ENCODE results near the gene ACE2. TPM values are rescaled to one million over a fixed set of nuclear protein-coding genes. Genes with fewer than 3 reads are reported as not detected.
"Not testable (repeated sequence)": the region's sequence is repeated elsewhere in the genome, so short reads cannot be mapped to it uniquely, and the experiment has no call there.

ACE2 gene
- polyA plus RNA-seq = 10 to 100 TPM in 1 of 3 donors, 1 to 10 TPM in 2; 1.7 to 14.4 (median 3.7) TPM

- no peak within 1 kb of the TSS for H3K27ac ChIP-seq (ENCODE audit: low read depth, low read length)
- WGBS, 3 donors = 55 to 81% (median 64%) methylated on average over 4 of the region's 4 CpGs
Measured at GRCh38 chrX:15600745-15601144, at the start of gene ACE2. Gene ACE2, minus strand, starts transcription at chrX:15600960. Its CDS starts 49 bp downstream, at chrX:15600911.

DNA sequence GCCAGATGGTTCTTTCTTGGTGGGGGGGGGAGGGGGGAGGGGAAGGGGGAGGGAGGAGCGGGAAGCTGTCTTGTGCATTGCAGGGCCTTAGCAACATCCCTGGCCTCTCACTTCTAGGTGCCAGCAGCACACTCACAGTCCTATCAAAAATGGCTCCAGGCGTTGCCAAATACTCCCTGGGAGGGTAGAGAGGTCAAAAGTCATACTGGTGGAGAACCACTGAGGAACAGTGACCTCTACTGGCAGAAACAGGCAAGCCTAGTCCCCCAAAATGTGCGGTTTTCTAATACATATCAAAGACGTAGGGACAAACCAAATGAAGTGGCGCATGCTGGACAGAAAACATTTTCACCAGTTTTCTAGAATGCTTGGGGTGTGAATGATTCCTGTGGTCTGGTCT is 46.8 kb upstream of the ACE2 start:
- no CpG with 5 or more reads among the region's 5 CpGs for WGBS, 3 donors
- H3K27ac ChIP-seq (ENCODE audit: low read depth, low read length) = not testable (repeated sequence)

DNA sequence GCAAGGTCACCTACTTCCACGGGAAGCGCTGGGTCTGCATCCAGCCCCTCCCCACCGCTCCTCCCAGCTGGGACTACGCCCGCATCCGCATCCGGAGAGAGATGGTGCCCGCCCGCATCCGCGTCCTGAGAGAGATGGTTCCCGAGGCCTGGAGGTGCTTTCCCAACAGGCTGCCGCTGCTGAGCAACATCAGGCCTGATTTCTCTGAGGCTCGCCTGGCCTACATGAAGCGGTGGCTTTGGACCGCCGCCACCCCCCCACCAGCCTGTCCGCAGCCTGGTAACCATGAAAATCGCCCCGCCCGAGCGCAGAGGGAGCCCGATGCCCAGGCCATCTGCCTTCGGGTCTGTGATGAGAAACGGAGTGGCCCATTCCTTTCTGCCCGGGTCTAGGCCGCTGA is 45.8 kb upstream of the ACE2 start:
- WGBS, 3 donors = 83 to 99% (median 93%) methylated on average over 21 to 27 of the region's 27 CpGs
- no peak overlapping the region for H3K27ac ChIP-seq (ENCODE audit: low read depth, low read length)

DNA sequence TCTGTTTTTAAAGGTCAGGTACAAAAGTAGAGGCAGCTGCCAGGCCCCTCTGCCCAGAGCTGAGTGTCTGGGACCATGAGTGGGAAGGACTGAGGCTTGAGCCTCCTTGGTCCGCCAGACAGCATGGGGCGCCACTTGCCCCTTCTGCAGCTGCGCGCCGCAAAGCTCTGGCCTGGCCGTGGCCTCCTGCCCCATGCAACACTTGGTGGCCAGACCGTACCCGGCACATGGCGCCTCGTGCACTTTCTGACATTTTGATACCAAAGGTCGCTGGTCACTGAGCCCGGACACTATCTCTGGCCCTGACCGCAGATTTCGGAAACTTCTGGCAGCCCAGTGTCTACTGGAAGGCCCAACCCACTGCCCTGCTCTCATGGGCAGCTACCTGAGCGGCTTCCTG is 45.3 kb upstream of the ACE2 start:
- 88 to 97% (median 89%) methylated on average over 7 to 15 of the region's 15 CpGs for WGBS, 3 donors
- no peak overlapping the region for H3K27ac ChIP-seq (ENCODE audit: low read depth, low read length)

DNA sequence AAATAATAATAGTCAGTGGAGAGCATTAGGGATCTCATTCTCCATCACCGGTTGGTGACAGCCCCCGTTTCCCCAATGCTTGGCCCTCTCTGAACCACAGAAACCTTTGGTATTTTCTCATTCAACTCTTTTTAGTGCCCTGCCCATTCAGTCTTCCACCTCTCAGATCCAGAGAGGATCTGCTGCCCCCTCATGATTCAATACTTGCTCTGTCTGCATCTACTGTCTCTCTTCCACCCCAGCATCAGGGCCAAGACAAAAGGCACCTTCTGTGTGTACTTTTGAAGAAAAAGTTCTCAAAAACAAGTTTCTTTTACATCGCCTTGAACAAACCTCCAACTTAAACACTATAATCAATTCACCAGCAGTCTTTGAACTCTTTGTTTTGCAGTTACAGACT is 44.5 kb upstream of the ACE2 start:
- WGBS, 3 donors = 77 to 85% (median 83%) methylated on average over 3 of the region's 3 CpGs
- H3K27ac ChIP-seq (ENCODE audit: low read depth, low read length) = no peak overlapping the region

GRCh38 chrX:15644560-15644872 is 43.8 kb upstream of the ACE2 start:
- WGBS, 3 donors = 80 to 100% (median 100%) methylated on average over 1 of the region's 1 CpG
- H3K27ac ChIP-seq (ENCODE audit: low read depth, low read length) = no peak overlapping the region

DNA sequence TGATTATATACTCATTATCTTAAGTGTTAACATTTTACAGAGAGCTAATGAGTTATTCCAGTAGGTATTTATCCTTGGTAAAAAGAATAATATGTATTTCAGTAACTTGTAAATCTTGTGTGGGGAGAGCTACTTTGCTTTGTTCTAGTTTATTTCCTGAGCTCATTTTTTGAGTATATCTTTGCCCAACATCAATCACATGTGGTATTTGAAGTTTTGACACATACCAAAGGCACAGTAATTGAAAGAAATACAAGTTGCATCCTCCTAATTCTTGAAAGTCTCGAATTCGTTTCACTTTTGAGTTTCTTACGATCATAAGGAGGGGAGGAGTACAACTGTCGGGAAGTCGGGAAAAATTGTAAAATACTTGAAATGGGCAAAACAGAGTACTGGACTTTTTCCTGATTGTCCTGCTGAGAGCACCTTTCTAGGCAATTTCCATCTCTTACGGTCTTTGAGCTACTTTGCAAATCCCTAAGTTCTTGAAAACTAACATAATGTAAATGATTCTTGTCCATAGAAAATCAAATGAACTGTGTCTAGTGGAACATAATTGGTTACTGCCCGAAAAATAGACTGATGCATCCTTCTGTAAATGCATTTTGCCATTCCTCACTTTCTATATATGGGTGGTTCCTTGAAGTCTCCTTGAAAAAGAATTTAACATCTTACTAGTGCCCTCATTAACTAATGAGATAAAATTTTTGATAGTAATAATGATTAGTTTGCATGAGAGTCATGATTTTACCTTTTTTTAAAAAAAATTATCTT is 43.2 kb upstream of the ACE2 start:
- no peak overlapping the region for H3K27ac ChIP-seq (ENCODE audit: low read depth, low read length)
- WGBS, 3 donors = 84 to 89% (median 84%) methylated on average over 7 of the region's 7 CpGs

DNA sequence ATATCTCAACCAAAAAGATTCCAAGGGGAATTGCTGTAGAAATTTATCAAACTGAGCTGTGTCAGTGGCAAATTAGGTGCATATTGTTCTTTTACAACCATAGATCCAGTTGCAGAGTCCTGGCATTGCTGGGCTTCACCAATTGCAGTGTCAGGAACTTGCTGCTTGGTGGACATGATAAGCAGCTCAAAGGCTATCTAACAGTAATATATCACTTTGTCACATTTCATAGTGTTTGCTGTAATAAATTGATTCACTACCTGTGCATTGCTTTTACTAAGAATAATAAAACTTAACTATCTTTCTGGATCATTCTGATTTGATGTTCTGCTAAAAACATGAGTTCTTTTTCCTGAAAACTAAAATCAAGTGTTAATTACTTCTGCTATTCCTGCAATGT is 30.9 kb upstream of the ACE2 start:
- no peak overlapping the region for H3K27ac ChIP-seq (ENCODE audit: low read depth, low read length)

GRCh38 chrX:15623054-15623453 is 22.3 kb upstream of the ACE2 start:
- 33 to 76% (median 76%) methylated on average over 1 of the region's 1 CpG for WGBS, 3 donors

GRCh38 chrX:15619053-15619755 is 18.4 kb upstream of the ACE2 start:
- H3K27ac ChIP-seq (ENCODE audit: low read depth, low read length) = no peak overlapping the region
- WGBS, 3 donors = 70 to 86% (median 74%) methylated on average over 3 of the region's 3 CpGs

More at GRCh38 chrX:15623054-15623453, 22.3 kb upstream of the ACE2 start:
- H3K27ac ChIP-seq (ENCODE audit: low read depth, low read length) = no peak overlapping the region

- 83 to 90% (median 89%) methylated on average over 6 of the region's 6 CpGs for WGBS, 3 donors
Measured at GRCh38 chrX:15617111-15617510, 16.4 kb upstream of the ACE2 start.

GRCh38 chrX:15616531-15616930 is 15.8 kb upstream of the ACE2 start:
- H3K27ac ChIP-seq (ENCODE audit: low read depth, low read length) = no peak overlapping the region
- 64 to 83% (median 75%) methylated on average over 3 of the region's 3 CpGs for WGBS, 3 donors

More at GRCh38 chrX:15617111-15617510, 16.4 kb upstream of the ACE2 start:
- no peak overlapping the region for H3K27ac ChIP-seq (ENCODE audit: low read depth, low read length)

GRCh38 chrX:15607067-15607466 is 6.3 kb upstream of the ACE2 start:
- H3K27ac ChIP-seq (ENCODE audit: low read depth, low read length) = no peak overlapping the region
- 33 to 77% (median 67%) methylated on average over 5 of the region's 5 CpGs for whole genome bisulfite sequencing, 3 donors

DNA sequence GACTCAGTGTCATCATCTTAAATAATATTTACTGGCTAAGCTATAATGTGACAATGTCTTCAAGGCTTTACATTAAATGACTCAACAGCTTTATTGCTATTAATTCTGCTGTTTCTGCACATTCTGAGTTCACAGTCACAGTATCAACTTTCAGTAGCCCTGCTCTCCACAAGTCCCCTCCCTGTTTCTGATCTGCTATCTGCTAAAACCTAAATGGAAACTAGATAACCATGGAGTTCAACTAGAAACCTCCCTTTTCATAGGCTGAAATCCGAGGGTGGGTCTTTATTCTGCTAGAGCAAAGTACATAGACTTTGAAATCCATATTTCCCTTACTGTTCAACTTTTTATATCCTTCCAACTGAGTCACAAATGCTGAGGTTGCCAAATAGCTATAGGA is 5.4 kb upstream of the ACE2 start:
- no peak overlapping the region for H3K27ac ChIP-seq (ENCODE audit: low read depth, low read length)
- 22 to 51% (median 33%) methylated on average over 1 of the region's 1 CpG for WGBS, 3 donors

DNA sequence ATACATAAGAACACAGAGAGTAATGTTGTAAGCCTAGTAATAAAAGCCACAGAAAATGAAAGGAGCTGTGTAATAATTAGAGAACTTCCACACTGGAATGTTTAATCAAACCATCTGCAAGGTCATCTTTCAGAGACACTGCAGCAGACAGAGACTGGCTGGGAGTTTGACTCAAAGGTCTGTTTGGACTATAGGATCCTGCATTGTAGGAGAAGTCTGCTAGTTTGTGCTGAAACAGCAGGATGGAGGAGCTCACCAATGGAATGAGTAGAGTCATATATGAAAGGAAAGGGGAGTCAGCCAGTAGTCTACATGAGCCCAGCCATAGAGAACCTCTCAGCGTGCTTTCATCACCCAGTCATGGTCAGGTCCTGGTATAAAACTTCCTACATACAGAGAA is 4.5 kb upstream of the ACE2 start:
- 63 to 96% (median 80%) methylated on average over 1 of the region's 1 CpG for WGBS, 3 donors
- H3K27ac ChIP-seq (ENCODE audit: low read depth, low read length) = no peak overlapping the region

GRCh38 chrX:15602761-15603160 is 2.0 kb upstream of the ACE2 start:
- 58 to 83% (median 80%) methylated on average over 5 of the region's 5 CpGs for whole genome bisulfite sequencing, 3 donors
- H3K27ac ChIP-seq (ENCODE audit: low read depth, low read length) = no peak overlapping the region

GRCh38 chrX:15601932-15602331 is 1.2 kb upstream of the ACE2 start:
- H3K27ac ChIP-seq (ENCODE audit: low read depth, low read length) = no peak overlapping the region
- WGBS, 3 donors = 69 to 85% (median 85%) methylated on average over 3 of the region's 3 CpGs

GRCh38 chrX:15600049-15600448 is 711 bp downstream of the ACE2 start:
- H3K27ac ChIP-seq (ENCODE audit: low read depth, low read length) = no peak overlapping the region

GRCh38 chrX:15599461-15599860 is 1.3 kb downstream of the ACE2 start:
- no peak overlapping the region for H3K27ac ChIP-seq (ENCODE audit: low read depth, low read length)
- WGBS, 3 donors = 71 to 93% (median 83%) methylated on average over 4 of the region's 4 CpGs

DNA sequence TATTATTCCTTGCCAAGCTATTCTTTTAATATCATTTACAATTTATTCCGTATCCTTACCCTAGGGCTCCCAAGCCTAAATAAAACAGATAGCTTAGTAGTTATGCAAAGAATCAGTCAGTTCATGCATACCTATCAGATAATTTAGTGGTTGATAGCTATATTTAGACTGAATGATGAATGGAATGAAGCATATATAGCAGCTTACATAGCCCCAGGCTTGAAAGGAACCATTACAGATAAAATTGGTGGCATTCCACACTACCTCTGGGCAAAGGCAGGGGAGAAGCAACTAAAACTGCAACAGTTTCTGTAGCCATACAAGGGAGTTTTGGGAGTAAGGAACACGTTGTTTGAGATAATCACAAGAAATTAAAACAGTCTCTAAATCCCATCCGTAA is 2.7 kb downstream of the ACE2 start:
- H3K27ac ChIP-seq (ENCODE audit: low read depth, low read length) = no peak overlapping the region
- WGBS, 3 donors = 62 to 90% (median 84%) methylated on average over 3 of the region's 3 CpGs
